Nephron (organoid): ENCODE measurements around the gene TM7SF3.

Experiments
- H3K27ac Mint-ChIP-seq, 3 experiments: 2 replicates each; pipeline ENCODE4 v1.8.0; 2020; ENCODE audit warnings: mixed read lengths in 3 of 3, mild to moderate bottlenecking in 2 of 3, moderate library complexity in 1 of 3
- H3K27me3 Mint-ChIP-seq: 2 replicates; pipeline ENCODE4 v1.8.0; 2021; ENCODE audit warnings: low read depth, mild to moderate bottlenecking, moderate library complexity, mixed read lengths
- H3K36me3 Mint-ChIP-seq: 2 replicates; pipeline ENCODE4 v1.8.0; 2020; ENCODE audit warnings: low read depth, mixed read lengths
- H3K4me1 Mint-ChIP-seq: 2 replicates; pipeline ENCODE4 v1.8.0; 2020; ENCODE audit warnings: mixed read lengths
- H3K4me3 Mint-ChIP-seq, 3 experiments: 2 replicates each; pipeline ENCODE4 v1.8.0; 2020; ENCODE audit warnings: mild to moderate bottlenecking in 3 of 3, mixed read lengths in 3 of 3, moderate library complexity in 2 of 3
- H3K9me3 Mint-ChIP-seq: 2 replicates; pipeline ENCODE4 v1.8.0; 2020; ENCODE audit warnings: mixed read lengths
- TF ChIP-seq, protein P1 (sequence below), 3 experiments: fragments of 200-600 bp; sonication (generic); IDR thresholded peaks; one replicate each; pipeline ENCODE4 v1.5.0; 2021; ENCODE audit warnings: antibody characterized with exemption in 3 of 3; ENCODE audit not compliant: unreplicated experiment in 3 of 3

The TM7SF3 gene

DNA sequence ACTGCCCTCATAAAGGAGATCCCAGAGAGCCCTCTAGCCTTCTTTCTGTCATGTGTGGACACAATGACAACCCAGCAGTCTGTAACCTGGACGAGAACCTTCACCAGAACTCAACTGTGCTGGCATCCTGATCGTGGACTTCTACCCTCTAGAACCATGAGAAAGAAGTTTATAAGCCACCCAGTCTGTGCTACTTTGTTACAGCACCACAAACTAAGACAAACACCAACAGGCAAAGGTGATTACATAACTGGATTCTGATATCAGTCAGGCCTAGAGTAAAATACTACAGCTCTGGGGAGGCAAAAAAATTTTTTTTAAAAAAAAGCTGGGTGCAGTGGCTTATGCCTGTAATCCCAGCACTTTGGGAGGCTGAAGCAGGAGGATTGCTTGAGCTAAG, 18.5 kb downstream of the TM7SF3 start:
- H3K9me3 Mint-ChIP-seq: no peaks in the 10 kb centered on the region
- no peak overlapping the region for H3K4me3 Mint-ChIP-seq
- TF ChIP-seq, protein P1, sequence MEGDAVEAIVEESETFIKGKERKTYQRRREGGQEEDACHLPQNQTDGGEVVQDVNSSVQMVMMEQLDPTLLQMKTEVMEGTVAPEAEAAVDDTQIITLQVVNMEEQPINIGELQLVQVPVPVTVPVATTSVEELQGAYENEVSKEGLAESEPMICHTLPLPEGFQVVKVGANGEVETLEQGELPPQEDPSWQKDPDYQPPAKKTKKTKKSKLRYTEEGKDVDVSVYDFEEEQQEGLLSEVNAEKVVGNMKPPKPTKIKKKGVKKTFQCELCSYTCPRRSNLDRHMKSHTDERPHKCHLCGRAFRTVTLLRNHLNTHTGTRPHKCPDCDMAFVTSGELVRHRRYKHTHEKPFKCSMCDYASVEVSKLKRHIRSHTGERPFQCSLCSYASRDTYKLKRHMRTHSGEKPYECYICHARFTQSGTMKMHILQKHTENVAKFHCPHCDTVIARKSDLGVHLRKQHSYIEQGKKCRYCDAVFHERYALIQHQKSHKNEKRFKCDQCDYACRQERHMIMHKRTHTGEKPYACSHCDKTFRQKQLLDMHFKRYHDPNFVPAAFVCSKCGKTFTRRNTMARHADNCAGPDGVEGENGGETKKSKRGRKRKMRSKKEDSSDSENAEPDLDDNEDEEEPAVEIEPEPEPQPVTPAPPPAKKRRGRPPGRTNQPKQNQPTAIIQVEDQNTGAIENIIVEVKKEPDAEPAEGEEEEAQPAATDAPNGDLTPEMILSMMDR (IDR thresholded peaks at IDR 0.05; ENCODE audit: unreplicated experiment in 3 of 3): no peak
- H3K36me3 Mint-ChIP-seq: peaks cover 29% of the 10 kb centered on the region
- no peaks in the 10 kb centered on the region for H3K4me1 Mint-ChIP-seq
- no peaks in the 10 kb centered on the region for H3K27me3 Mint-ChIP-seq
- H3K27ac Mint-ChIP-seq: no peak overlapping the region

DNA sequence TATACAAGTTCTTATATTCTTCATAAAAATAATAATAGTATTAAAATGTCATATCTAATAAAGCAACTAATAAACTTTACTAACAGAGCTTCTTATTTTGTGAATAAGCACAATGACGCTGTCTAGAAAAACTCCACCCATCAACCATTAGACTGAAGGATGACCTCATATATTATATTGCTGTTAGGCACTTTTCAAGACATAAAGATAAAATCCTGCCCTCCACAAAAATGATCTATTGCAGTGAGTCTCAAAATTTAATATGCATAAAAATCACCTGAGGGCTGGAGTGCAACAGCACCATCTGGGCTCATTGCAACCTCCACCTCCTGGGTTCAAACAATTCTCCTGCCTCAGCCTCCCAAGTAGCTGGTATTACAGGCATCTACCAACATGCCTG, 20.1 kb downstream of the TM7SF3 start:
- Mint-ChIP-seq H3K27ac (no peak overlapping the region), H3K4me3 (no peak overlapping the region), H3K27me3 (no peaks in the 10 kb centered on the region), H3K36me3 (peaks cover 33% of the 10 kb centered on the region), H3K4me1 (no peaks in the 10 kb centered on the region), H3K9me3 (no peaks in the 10 kb centered on the region)
- TF ChIP-seq, protein P1 (IDR thresholded peaks at IDR 0.05; ENCODE audit: unreplicated experiment in 3 of 3): no peak

DNA sequence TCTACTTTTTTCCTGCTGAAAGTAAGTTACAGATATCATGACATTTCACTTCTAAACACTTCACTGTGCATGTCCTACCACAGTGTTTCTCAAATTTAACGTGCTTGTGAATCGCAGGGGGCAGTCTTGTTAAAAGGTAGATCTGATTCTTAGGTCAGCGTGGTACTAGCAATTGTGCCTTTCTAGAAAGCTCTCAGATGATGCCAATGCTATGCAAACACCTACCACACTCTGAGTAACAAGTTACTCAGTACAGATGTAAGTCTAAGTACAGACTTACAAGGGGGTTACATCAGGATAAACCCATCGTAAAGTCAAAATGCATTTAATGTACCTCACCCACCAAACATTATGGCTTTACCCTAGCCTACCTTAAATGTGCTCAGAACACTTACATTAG, 22.4 kb downstream of the TM7SF3 start:
- no peaks in the 10 kb centered on the region for H3K9me3 Mint-ChIP-seq

DNA sequence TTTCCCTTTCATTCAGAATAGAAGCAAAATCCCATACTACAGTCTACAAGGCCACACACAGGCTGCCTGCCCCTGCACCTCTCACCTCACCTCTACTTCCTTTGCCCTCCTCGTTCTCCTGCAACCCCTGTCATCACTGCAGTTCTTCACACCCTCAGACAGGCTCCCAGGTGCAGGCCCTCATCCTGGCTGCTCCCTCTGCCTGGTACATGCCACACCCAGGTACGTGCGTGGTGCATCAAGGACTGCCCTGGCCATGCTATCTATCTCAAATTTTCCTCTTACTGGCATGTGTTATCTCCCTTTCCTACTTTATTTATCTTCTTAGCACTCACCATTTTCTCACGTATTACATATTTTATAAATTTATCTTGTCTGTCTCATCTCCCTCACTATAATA, 24.3 kb downstream of the TM7SF3 start:
- no peak overlapping the region for H3K4me3 Mint-ChIP-seq

More for the DNA sequence above, 22.4 kb downstream of the TM7SF3 start:
- Mint-ChIP-seq H3K27ac (peak overlapping the region in 1 of 3 experiments; percentile 21), H3K36me3 (peaks cover 39% of the 10 kb centered on the region), H3K4me1 (no peaks in the 10 kb centered on the region), H3K4me3 (no peak overlapping the region), H3K27me3 (no peaks in the 10 kb centered on the region)
- TF ChIP-seq, protein P1 (IDR thresholded peaks at IDR 0.05; ENCODE audit: unreplicated experiment in 3 of 3): no peak

DNA sequence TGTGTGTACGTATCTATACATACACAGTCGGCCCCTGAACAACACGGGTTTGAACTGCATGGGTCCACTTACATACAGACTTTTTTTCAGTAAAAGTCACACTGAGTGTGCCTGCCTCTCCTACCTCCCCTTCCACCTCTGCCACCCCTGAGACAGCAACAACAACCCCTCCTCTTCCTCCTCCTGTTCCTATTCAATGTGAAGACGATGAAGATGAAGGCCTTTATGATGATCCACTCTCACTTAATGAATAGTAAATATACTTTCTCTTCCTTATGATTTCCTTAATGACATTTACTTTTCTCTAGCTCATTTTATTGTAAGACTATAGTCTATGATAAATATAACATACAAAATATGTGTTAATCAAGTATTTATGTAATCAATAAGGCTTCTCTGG, 25.5 kb downstream of the TM7SF3 start:
- Mint-ChIP-seq H3K36me3 (peaks cover 52% of the 10 kb centered on the region), H3K4me3 (no peak overlapping the region), H3K4me1 (no peaks in the 10 kb centered on the region), H3K27me3 (no peaks in the 10 kb centered on the region), H3K27ac (no peak overlapping the region), H3K9me3 (no peaks in the 10 kb centered on the region)
- TF ChIP-seq, protein P1 (IDR thresholded peaks at IDR 0.05; ENCODE audit: unreplicated experiment in 3 of 3): no peak

More for the DNA sequence above, 24.3 kb downstream of the TM7SF3 start:
- H3K9me3 Mint-ChIP-seq: no peaks in the 10 kb centered on the region
- no peaks in the 10 kb centered on the region for H3K4me1 Mint-ChIP-seq
- TF ChIP-seq, protein P1 (IDR thresholded peaks at IDR 0.05; ENCODE audit: unreplicated experiment in 3 of 3): no peak
- H3K27me3 Mint-ChIP-seq: no peaks in the 10 kb centered on the region
- H3K27ac Mint-ChIP-seq: peak overlapping the region in 1 of 3 experiments; percentile 16
- H3K36me3 Mint-ChIP-seq: peaks cover 45% of the 10 kb centered on the region

DNA sequence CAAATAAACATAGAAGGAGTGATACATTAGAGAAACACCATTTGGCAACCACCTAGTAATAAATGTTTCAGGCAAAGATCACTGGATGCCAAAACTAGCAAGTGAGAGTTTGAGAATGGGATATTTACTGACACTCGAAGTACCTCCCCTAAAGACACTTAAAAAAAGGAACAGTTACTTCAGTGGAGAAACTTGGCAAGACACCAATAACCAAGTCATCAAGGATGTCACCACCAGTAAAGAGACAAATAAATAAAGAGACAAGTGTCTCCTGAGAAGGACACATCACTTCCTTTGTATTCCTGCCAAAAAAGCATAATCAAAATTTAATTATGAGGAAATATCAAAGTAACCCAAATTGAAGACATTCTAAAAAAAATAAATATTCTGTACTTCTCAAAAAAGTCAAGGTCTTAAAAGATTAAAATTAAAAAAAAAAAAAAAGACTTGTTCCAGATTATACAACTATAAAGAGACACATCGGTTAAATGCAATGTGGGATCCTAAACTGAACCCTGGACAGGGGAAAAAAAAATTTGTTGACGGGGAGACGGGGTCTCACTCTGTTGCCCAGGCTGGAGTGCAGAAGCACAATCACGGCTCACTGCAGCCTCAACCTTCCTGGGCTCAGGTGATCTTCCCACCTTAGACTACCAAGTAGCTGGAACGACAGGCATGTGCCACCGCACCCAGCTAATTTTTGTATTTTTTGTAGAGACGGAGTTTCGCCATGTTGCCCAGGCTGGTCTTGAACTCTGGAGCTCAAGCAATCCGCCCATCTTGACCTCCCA, 26.4 kb downstream of the TM7SF3 start:
- H3K9me3 Mint-ChIP-seq: no peaks in the 10 kb centered on the region
- peaks cover 51% of the 10 kb centered on the region for H3K36me3 Mint-ChIP-seq
- no peak overlapping the region for H3K27ac Mint-ChIP-seq
- no peaks in the 10 kb centered on the region for H3K4me1 Mint-ChIP-seq
- H3K27me3 Mint-ChIP-seq: no peaks in the 10 kb centered on the region
- H3K4me3 Mint-ChIP-seq: no peak overlapping the region
- TF ChIP-seq, protein P1 (IDR thresholded peaks at IDR 0.05; ENCODE audit: unreplicated experiment in 3 of 3): no peak
